Testis (tissue), 2 donors: ENCODE measurements around the gene ATP13A4.

Experiments
- CTCF ChIP-seq, 3 experiments: fragments of 450-650 bp in 2 of 3; fragments of 200-600 bp in 1 of 3; sonication (generic) in 1 of 3; IDR thresholded peaks; one replicate each; pipeline ENCODE4 v1.5.1; 2016 to 2019; ENCODE audit warnings: antibody characterized with exemption in 3 of 3, mild to moderate bottlenecking in 2 of 3, moderate library complexity in 1 of 3
- POLR2A ChIP-seq: fragments of 450-650 bp; IDR thresholded peaks from one replicate; pipeline ENCODE4 v1.6.1; 2017; ENCODE audit warnings: antibody characterized with exemption, mild to moderate bottlenecking, moderate library complexity

- TF ChIP-seq POLR2A (no peak), CTCF (IDR thresholded peaks at IDR 0.05) (no peak)
These were observed 9.3 kb upstream of the ATP13A4 start for GRCh38 chr3:193564012-193564411.
